ENCODE measurements around the gene RTP5. TPM values are rescaled to one million over a fixed set of nuclear protein-coding genes. Genes with fewer than 3 reads are reported as not detected.
"Not testable (repeated sequence)": the region's sequence is repeated elsewhere in the genome, so short reads cannot be mapped to it uniquely, and the experiment has no call there.

Gene RTP5
- total RNA-seq, 1 experiment from 2014 or later: not detected

DNA sequence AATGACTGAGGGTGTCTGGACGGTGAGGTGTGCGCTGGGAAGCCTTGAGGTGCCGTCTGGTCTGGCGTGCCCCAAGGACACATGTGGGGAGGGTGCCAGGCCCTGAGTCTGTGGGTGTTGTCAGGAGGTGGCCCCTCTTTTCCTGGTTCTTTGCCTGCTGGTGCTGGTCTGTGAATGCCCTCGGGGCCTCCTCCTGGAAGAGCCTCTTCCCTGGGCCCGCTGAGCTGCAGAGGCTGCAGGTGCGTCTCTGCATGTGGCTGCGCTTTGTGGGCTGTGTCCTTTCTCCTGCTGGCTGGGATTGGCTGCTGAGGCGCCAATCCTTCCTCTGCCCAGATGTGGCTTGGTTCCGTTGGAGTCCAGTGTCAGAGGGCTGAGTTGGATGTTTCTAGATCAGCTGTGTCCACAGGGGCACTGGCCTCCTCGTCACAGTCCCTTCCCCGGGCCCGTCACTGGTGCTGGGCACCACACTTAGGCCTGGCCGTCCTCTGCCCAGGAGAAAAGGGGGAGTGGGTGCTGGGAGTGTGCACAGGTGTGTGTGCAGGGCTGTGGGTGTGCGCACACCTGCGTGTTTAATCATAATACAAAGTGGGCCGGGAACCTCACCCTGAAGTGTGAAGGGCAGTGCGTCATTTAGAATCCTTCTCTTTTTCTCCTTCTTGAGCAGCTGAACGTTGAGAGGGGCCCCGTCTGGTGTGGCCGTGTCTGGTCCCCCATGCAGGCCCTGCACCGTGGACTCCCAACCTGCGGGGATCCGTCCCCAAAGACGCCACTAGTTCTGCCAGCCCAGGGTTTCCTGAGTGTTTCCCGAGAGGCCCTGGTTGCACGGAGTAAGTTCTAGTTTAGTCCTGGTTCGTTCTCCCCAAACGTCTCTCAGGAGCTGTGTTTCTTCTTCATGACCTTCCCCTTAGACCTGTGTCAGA, 35.5 kb downstream of the RTP5 start:
- Histone ChIP-seq H3K4me1 (no peaks in the 10 kb centered on the region), H3K4me3 (ENCODE audit: low read depth, low read length) (no peak overlapping the region), H3K9me3 (no peaks in the 10 kb centered on the region), H3K27me3 (replicated peaks; ENCODE audit: control insufficient read depth, insufficient read depth, low read length) (no peaks in the 10 kb centered on the region), H3K36me3 (ENCODE audit: control insufficient read depth, insufficient read depth, low read length) (no peaks in the 10 kb centered on the region)
- intact Hi-C loops (cut with micrococcal nuclease; ENCODE audit: unreplicated experiment): no loop called here
- CTCF ChIA-PET: no interaction called here
- DNase-seq: no peak
- Mint-ChIP-seq H3K4me3 (ENCODE audit: unreplicated experiment) (no peak overlapping the region), H3K4me1 (ENCODE audit: low read depth, unreplicated experiment) (no peaks in the 10 kb centered on the region), H3K36me3 (ENCODE audit: insufficient read depth, unreplicated experiment) (no peaks in the 10 kb centered on the region), H3K9me3 (ENCODE audit: unreplicated experiment) (no peaks in the 10 kb centered on the region), H3K27ac (ENCODE audit: unreplicated experiment) (no peak overlapping the region), H3K27me3 (ENCODE audit: insufficient read depth, unreplicated experiment) (no peaks in the 10 kb centered on the region)
- BruUV-seq (replicated peaks): no TSS peak
- POLR2A ChIA-PET: no interaction called here
- TF ChIP-seq, protein P1, sequence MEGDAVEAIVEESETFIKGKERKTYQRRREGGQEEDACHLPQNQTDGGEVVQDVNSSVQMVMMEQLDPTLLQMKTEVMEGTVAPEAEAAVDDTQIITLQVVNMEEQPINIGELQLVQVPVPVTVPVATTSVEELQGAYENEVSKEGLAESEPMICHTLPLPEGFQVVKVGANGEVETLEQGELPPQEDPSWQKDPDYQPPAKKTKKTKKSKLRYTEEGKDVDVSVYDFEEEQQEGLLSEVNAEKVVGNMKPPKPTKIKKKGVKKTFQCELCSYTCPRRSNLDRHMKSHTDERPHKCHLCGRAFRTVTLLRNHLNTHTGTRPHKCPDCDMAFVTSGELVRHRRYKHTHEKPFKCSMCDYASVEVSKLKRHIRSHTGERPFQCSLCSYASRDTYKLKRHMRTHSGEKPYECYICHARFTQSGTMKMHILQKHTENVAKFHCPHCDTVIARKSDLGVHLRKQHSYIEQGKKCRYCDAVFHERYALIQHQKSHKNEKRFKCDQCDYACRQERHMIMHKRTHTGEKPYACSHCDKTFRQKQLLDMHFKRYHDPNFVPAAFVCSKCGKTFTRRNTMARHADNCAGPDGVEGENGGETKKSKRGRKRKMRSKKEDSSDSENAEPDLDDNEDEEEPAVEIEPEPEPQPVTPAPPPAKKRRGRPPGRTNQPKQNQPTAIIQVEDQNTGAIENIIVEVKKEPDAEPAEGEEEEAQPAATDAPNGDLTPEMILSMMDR (IDR thresholded peaks at IDR 0.05; ENCODE audit: insufficient read depth in 1 of 2, low read depth in 1 of 2, low read length in 1 of 2, severe bottlenecking in 1 of 2, unreplicated experiment in 1 of 2): no peak

DNA sequence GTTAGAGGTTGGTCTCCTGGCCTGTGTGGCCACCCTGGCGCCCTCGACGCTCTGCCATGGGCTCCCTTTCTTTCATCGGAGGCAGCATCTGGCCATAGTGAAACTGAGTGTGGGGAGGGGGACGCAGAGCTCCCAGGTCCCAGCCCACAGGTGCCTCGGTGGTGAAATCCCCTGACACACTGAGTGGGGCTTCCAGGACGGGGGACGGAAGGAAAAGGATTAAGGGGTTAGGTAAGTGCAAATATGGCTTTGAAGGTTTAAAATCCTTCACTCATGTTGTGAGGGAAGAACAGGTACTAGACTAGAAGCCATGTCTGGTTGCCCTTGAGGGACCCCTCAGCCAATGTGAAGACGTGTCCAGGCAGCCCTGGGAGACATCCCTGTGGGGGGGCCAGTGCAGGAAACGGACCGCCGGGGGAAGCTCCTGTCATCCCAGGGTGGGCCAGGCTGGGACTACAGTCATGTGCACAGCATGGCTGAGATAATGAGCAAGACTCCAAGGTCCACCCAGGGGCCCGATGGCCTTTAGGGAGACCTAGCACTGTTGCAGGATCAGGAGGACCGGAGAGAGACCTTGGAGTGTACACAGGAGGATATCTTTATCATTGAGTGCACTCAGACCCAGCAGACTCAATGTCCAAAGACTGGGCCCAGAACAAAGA, 36.3 kb downstream of the RTP5 start:
- intact Hi-C loops (cut with micrococcal nuclease; ENCODE audit: unreplicated experiment): no loop called here
- Mint-ChIP-seq H3K27me3 (ENCODE audit: insufficient read depth, unreplicated experiment) (no peaks in the 10 kb centered on the region), H3K36me3 (ENCODE audit: insufficient read depth, unreplicated experiment) (no peaks in the 10 kb centered on the region), H3K9me3 (ENCODE audit: unreplicated experiment) (no peaks in the 10 kb centered on the region), H3K27ac (ENCODE audit: unreplicated experiment) (no peak overlapping the region), H3K4me1 (ENCODE audit: low read depth, unreplicated experiment) (no peaks in the 10 kb centered on the region), H3K4me3 (ENCODE audit: unreplicated experiment) (no peak overlapping the region)
- ChIA-PET CTCF (no interaction called here), POLR2A (no interaction called here)
- no peaks in the 10 kb centered on the region for H3K4me1 ChIP-seq
- TF ChIP-seq, protein P1 (IDR thresholded peaks at IDR 0.05; ENCODE audit: insufficient read depth in 1 of 2, low read depth in 1 of 2, low read length in 1 of 2, severe bottlenecking in 1 of 2, unreplicated experiment in 1 of 2): no peak
- BruUV-seq (replicated peaks): no TSS peak
- no peaks in the 10 kb centered on the region for H3K36me3 ChIP-seq (ENCODE audit: control insufficient read depth, insufficient read depth, low read length)
- H3K9me3 ChIP-seq: no peaks in the 10 kb centered on the region
- H3K4me3 ChIP-seq (ENCODE audit: low read depth, low read length): no peak overlapping the region
- no peak for DNase-seq
- H3K27me3 ChIP-seq (replicated peaks; ENCODE audit: control insufficient read depth, insufficient read depth, low read length): no peaks in the 10 kb centered on the region

DNA sequence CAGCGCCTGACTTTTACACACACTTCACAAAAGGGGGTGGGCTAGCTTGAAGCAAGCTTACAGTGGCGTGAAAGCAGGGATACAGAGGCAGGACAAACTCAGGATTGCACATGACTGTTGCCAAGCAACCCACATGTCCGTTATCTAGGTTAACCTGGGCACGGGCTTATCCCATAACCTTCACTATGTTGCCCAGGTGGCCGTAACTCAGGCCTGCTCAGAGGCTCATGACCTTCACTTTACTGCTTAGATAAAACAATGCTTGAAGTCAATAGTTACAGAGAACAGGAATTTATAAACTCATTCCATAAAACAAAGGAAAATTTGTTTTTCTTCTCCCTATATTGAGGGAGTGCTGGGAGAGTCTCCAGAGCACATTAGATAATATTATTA, 36.8 kb downstream of the RTP5 start:
- H3K36me3 ChIP-seq (ENCODE audit: control insufficient read depth, insufficient read depth, low read length); POLR2A ChIA-PET; BruUV-seq (replicated peaks); intact Hi-C loops (cut with micrococcal nuclease; ENCODE audit: unreplicated experiment); H3K9me3 ChIP-seq; H3K4me1 ChIP-seq; H3K9me3 Mint-ChIP-seq (ENCODE audit: unreplicated experiment); H3K27me3 ChIP-seq (replicated peaks; ENCODE audit: control insufficient read depth, insufficient read depth, low read length); H3K4me3 ChIP-seq (ENCODE audit: low read depth, low read length); H3K4me1 Mint-ChIP-seq (ENCODE audit: low read depth, unreplicated experiment); DNase-seq; CTCF ChIA-PET; H3K27ac Mint-ChIP-seq (ENCODE audit: unreplicated experiment); H3K4me3 Mint-ChIP-seq (ENCODE audit: unreplicated experiment); H3K27me3 Mint-ChIP-seq (ENCODE audit: insufficient read depth, unreplicated experiment); H3K36me3 Mint-ChIP-seq (ENCODE audit: insufficient read depth, unreplicated experiment): not testable (repeated sequence)
